Measurements from ENCODE around the gene CASP14.
"Not testable (repeated sequence)": the region's sequence is repeated elsewhere in the genome, so short reads cannot be mapped to it uniquely, and the experiment has no call there.

Gene CASP14

GRCh38 chr19:15048885-15049541 is at the start of gene CASP14:
Gene CASP14 (plus strand): TSS chr19:15049480. CDS start chr19:15052252, 2,772 bp downstream.
- DNase-seq, result no peak

DNA sequence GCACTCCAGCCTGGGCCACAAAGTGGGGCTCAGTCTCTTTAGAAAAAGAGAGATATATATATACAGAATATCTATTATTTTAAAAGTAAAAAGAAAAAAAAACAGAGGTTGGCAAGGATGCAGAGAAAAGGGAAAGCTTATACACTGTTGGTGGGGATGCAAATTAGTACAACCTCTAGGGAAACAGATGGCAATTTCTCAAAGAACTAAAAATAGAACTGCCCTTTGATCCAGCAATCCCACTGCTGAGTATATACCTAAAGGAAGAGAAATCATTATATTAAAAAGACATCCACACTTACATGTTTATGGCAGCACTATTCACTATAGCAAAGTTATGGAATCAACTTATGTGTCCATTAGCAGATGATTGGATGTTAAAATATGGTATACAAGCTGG is 41.0 kb upstream of the CASP14 start:
- DNase-seq, result no peak

DNA sequence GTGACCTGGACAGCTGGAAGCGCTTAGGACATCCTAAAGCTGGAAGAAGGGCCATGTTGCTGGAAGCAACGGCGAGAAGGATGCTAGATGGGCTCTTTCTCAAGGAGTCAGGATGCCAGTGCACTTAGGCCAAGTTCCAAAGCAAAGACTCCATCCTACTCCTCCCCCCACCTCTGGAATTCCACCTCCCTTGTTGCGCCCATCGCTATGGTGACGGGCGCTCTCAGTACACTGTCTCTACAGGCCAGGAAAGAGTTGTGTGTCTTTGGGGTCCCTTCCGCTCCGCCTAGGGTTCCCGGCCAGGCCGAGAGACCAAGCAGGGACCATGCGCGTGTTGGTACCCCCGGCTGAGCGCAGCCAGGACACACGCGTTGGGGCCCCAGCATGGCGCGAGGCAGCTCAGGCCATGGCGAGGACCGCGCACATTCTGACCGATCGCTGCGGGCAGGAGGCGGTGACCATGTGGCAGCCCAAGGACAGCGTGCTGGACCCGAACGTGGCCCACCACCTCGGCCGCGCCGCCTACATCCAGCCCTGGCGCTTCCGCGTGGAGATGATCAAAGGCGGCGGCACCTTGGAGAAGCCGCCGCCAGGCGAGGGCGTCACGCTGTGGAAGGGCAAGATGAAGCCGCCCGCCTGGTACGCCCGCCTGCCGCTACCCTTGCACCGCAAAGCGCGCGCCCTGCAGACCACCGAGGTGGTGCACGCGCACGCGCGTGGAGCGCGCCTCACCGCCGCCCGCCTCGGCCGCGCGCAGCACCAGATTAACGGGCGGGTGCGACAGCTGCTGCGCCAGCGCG is 38.6 kb upstream of the CASP14 start:
- DNase-seq, result no peak

GRCh38 chr19:15014579-15014978 is 34.7 kb upstream of the CASP14 start:
- DNase-seq, result no peak

- no peak for DNase-seq
Observed at GRCh38 chr19:15015946-15016542, 33.2 kb upstream of the CASP14 start.

GRCh38 chr19:15018836-15019235 is 30.4 kb upstream of the CASP14 start:
- not testable (repeated sequence) for DNase-seq

DNA sequence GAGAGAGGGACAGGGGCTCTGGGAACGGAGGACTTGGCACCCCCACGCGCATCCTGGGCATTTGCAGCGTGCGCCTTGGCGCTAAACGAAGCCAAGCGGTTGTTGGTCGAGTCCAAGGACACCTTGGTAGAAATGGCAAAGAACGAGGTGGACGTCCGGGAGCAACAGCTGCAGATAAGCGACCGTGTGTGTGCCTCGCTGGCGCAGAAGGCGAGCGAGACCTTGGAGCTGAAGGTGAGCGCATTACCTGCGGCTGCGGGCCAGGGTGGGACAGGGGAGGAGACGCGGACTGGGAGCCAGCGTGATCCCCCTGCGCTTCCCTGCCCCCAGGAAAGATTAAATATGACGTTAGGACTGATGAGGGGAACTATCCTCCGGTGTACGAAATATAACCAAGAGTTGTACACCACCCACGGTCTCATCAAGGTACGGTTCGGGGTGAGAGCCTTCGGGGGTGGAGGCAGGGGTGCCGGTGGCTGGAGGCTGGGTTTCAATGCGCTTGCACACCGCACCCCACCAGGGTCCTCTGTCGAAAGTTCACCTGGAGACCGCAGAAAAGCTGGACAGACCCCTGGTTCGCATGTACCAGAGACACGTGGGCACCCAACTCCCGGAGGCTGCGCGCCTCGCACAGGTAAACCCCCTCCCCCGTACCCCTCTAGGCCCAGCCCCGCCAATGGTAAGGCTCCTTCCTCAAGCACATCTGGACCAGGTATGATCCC is 27.8 kb upstream of the CASP14 start:
- DNase-seq, result no peak

- DNase-seq, result no peak
Observed at GRCh38 chr19:15022752-15023151, 26.5 kb upstream of the CASP14 start.

DNA sequence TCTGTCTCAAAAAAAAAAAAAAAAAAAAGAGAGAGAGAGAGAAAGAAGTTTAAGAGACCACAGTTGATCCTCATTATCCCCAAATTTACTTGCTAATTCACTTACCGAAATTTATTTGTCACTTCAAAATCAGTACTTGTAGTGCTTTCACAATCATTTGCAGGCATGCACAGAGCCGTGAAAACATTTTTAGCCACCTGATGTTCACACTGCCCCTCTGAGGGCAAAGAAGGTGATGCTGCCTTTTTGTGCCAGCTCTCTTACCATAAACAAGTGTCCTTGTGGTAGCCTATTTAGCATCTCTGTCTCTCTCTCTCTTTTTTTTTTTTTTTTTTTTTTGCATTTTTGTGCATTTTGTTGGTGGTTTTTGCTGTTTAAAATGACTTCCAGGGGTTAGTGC is 24.1 kb upstream of the CASP14 start:
- no peak for DNase-seq

GRCh38 chr19:15028490-15028889 is 20.8 kb upstream of the CASP14 start:
- no peak for DNase-seq

DNA sequence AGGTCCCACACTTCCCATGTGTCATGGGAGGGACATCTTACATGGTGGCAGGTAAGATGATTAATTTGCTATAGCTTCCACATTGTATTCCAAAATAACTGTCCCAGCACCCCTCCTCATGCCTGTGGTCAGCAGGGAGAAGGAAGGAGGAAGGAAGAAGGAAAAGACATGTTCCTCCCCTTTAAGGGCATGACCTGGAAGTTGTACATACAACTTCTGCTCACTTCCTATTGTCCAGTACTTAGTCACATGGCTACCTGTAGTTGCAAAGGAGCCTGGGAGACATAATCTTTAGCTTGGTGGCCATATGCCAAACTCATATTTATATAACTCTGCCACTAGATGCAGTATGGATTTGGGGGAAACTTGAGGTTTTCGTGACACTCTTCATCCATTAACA is 17.6 kb upstream of the CASP14 start:
- no peak for DNase-seq

- no peak for DNase-seq
Observed at GRCh38 chr19:15035795-15036311, 13.4 kb upstream of the CASP14 start.

DNA sequence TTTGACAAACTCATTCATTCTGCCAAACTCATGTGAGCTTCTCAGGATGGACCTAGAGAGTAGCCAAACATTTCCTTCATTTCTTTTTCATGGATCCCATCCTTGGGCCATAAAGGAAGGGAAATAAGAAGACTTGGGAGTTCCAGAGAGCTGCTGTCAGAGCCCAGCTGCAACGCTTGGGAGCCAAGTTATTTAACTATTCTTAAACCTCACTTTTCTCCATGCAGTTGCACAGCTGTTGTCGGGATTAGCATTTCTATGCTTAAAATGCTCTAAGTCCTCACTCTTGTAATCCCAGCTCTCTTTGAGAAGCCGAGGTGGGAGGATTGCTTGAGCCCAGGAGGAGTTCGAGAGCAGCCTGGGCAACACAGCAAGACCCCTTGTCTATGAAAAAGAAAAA is 11.7 kb upstream of the CASP14 start:
- no peak for DNase-seq

GRCh38 chr19:15038294-15038693 is 11.0 kb upstream of the CASP14 start:
- DNase-seq, result no peak

DNA sequence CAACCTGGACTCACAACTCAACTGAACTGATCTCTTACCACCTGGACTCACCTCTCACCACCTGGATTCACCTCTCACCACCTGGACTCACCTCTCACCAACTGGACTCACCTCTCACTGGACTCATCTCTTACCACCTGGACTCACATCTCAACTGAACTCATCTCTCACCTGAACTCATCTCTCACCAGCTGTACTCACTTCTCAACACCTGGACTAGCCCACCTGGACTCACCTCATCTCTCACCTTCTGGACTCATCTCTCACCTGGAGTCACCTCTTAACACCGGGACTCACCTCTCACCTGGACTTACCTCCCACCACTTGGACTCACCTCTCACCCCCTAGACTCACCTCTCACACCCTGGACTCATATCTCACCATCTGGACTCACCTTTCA is 7.3 kb upstream of the CASP14 start:
- DNase-seq, result no peak

DNA sequence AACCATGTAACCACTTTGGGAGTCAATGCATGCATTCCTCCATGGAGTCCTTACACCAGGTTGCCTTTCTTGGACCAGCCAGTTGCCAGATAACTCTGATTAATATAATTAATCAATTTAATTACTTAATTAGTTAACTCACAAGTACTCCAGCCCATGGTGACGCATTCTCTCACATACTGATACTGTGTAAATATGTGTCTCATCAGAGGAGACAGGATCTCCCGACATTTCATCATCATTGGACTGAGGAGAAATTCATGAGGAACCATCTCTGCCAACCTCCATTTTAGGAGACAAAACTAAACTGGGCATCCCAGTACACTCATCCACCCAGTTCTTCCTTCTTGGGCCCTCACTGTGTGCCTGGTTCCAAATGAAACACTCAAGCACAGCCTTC is 6.5 kb upstream of the CASP14 start:
- DNase-seq, result no peak

DNA sequence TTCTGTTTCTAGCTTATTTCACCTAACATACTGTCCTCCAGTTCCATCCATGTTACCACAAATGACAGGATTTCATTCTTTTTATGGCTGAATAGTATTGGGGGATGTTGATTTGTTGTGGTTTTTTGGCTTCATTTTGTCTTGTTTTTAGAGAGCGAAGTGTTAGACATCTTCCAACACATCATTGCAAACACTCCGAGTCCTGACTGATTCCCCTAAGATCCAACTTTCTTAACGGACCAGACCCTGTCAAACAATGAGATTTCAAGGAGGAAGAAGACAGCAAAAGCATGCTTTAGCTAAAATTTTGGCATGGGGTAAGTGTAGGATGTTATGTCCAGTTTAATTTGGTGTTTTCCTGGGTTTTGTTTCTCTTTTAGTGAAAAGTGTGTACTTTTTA is 3.8 kb upstream of the CASP14 start:
- no peak for DNase-seq

DNA sequence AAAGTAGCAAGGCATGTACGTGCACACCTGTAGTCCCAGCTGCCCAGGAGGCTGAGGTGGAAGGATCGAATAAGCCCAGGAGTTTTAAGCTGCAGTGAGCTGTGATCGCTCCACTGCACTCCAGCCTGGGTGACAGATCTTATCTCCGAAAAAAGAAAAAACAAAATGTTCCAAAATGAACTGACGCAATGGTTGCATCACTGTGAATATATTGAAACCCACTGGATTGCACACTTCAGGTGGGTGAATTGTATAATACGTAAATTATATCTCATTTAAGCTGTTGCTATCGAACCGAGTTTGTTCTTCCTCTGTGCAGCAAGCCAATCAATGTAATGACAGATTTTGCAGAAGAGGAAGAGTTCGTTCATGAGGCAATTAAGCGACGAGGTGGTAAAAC is 1.6 kb upstream of the CASP14 start:
- no peak for DNase-seq

DNA sequence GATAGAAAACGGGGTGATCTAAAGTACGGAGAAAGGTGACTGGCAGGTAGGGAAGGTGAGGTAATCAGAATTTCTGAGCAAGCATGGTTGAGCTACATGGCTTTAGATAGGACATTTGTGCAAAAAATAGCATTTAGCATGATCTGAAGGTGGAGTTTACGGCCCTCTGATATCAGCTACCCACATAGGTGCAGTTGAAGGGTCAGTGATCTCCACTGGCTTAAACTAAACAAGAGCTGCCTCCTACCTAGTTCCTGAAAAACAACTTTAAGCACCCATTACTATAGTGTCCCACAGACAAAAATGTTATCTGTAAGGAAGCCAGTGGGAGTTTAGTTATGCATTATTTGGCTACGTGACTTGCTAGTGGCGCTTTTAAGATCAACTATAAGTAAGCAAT is 1.2 kb upstream of the CASP14 start:
- no peak for DNase-seq

DNA sequence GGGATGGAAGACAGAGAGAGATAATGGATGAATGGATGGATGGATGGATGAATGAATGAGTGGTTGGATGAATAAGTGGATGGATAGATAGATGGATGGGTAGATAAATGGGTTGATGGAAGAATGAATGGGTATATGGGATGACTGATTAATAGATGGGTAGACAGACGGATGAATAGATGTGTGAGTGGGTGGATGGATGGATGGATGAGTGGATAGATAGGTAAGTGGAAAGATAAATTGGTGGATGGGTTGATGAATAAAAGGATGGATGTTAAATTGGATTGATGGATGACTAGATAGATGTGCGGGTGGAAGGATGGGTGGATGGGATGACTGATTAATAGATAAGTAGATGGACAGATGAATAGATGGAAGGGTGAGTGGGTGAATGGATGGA is 1.4 kb downstream of the CASP14 start:
- no peak for DNase-seq

GRCh38 chr19:15062036-15062435 is 12.8 kb downstream of the CASP14 start:
- no peak for DNase-seq

DNA sequence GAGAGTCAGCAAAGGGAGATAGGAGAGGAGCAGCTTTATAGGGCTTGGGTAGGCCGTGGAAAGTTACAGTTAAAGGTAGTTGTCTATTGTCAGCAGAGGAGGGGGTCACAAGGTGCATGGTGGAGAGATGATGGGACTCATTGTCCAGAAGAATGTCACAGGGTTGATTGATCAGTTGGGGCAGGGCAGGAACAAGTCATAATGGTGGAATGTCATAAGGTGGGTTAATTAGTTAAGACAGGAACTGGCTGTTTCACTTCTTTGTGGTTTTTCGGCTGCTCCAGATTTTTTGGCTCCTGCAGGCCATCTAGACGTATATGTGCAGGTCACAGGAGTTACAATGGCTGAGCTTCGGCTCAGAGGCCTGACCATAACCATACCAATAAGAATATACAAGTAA is 21.1 kb downstream of the CASP14 start:
- not testable (repeated sequence) for DNase-seq

GRCh38 chr19:15072930-15073647 is 23.8 kb downstream of the CASP14 start:
- DNase-seq, result no peak
